Fibroblast of lung (primary cell): Measurements from ENCODE around the gene CDH5. TPM values are rescaled to one million over a fixed set of nuclear protein-coding genes. Genes with fewer than 3 reads are reported as not detected.

Experiments
- DNase-seq, 2 donors: peaks; one replicate each; pipeline versions ENCODE4 v3.0.0 to v3.0.0-alpha.2; 2010; ENCODE audit warnings: low read depth in 2 of 2
- H2AFZ ChIP-seq: 2 replicates; pipeline ENCODE4 v1.5.1; 2012; ENCODE audit warnings: low read length, control low read depth, inconsistent platforms
- H3K27ac ChIP-seq: 2 replicates; pipeline ENCODE4 v1.5.1; 2011; ENCODE audit warnings: low read length, control low read depth; ENCODE audit not compliant: insufficient read depth
- H3K27me3 ChIP-seq: 2 replicates; pipeline ENCODE4 v1.5.1; 2011; ENCODE audit warnings: mild to moderate bottlenecking, low read length; ENCODE audit not compliant: control insufficient read depth, insufficient read depth
- H3K36me3 ChIP-seq: 2 replicates; pipeline ENCODE4 v1.5.1; 2011; ENCODE audit warnings: low read length; ENCODE audit not compliant: control insufficient read depth, insufficient read depth
- H3K4me1 ChIP-seq: 2 replicates; pipeline ENCODE4 v1.5.1; 2011; ENCODE audit warnings: low read length; ENCODE audit not compliant: control insufficient read depth, insufficient read depth; ENCODE audit errors: extremely low read depth
- H3K4me2 ChIP-seq: 2 replicates; pipeline ENCODE4 v1.5.1; 2011; ENCODE audit warnings: low read length, control low read depth; ENCODE audit not compliant: insufficient read depth; ENCODE audit errors: extremely low read depth
- H3K4me3 ChIP-seq, 4 experiments: fragments of 200-600 bp in 1 of 4; sonication (generic) in 1 of 4; replicated peaks in 1 of 4; 2 replicates each; pipeline ENCODE4 v1.5.1; 2011 to 2016; ENCODE audit warnings: low read length in 4 of 4, low read depth in 3 of 4, mild to moderate bottlenecking in 3 of 4, control low read depth in 2 of 4, inconsistent platforms in 1 of 4, mixed read lengths in 1 of 4; ENCODE audit not compliant: insufficient read depth in 1 of 4; ENCODE audit errors: control extremely low read depth in 1 of 4
- H3K79me2 ChIP-seq: 2 replicates; pipeline ENCODE4 v1.5.1; 2012; ENCODE audit warnings: mild to moderate bottlenecking, low read length, inconsistent platforms; ENCODE audit not compliant: control insufficient read depth, insufficient read depth
- H3K9ac ChIP-seq: 2 replicates; pipeline ENCODE4 v1.5.1; 2011; ENCODE audit warnings: mild to moderate bottlenecking, low read length, control low read depth; ENCODE audit not compliant: insufficient read depth
- H3K9me3 ChIP-seq: 2 replicates; pipeline ENCODE4 v1.5.1; 2012; ENCODE audit warnings: low read depth, low read length; ENCODE audit not compliant: control insufficient read depth, insufficient read depth
- H4K20me1 ChIP-seq: 2 replicates; pipeline ENCODE4 v1.5.1; 2011; ENCODE audit warnings: low read length; ENCODE audit not compliant: control insufficient read depth, insufficient read depth; ENCODE audit errors: extremely low read depth
- EZH2 ChIP-seq: IDR thresholded peaks from 2 replicates; pipeline ENCODE4 v1.5.1; 2012; ENCODE audit warnings: low read length, control low read depth, mild to moderate bottlenecking; ENCODE audit errors: missing control alignments
- polyA minus RNA-seq: library from RNA; depleted of rRNA, polyadenylated mRNA; stranded (reverse); fragments of >200 nt; gene quantifications from 2 replicates; pipeline ENCODE4 v1.2.3, GENCODE V29; 2011; ENCODE audit warnings: low replicate concordance
- polyA plus RNA-seq, 2 donors: library from polyadenylated mRNA; depleted of rRNA in 1 of 2; stranded (reverse) in 1 of 2; unstranded in 1 of 2; fragments of >200 nt; gene quantifications; 2 replicates each; pipeline ENCODE4 v1.2.1, GENCODE V29; 2011 to 2012; ENCODE audit warnings: missing spikeins in 1 of 2
- total RNA-seq: library from RNA; depleted of rRNA; stranded (reverse); fragments of >200 nt; gene quantifications from 2 replicates; pipeline ENCODE4 v1.2.1, GENCODE V29; 2014
- TF ChIP-seq, protein P1 (sequence below), 2 donors: IDR thresholded peaks in 1 of 2; conservative IDR thresholded peaks in 1 of 2; 1 replicate in 1 of 2; 2 replicates in 1 of 2; pipeline ENCODE4 v1.5.1; 2011 to 2012; ENCODE audit warnings: low read length in 2 of 2, control low read depth in 1 of 2, inconsistent platforms in 1 of 2, low read depth in 1 of 2, mild to moderate bottlenecking in 1 of 2

Gene CDH5, protein sequence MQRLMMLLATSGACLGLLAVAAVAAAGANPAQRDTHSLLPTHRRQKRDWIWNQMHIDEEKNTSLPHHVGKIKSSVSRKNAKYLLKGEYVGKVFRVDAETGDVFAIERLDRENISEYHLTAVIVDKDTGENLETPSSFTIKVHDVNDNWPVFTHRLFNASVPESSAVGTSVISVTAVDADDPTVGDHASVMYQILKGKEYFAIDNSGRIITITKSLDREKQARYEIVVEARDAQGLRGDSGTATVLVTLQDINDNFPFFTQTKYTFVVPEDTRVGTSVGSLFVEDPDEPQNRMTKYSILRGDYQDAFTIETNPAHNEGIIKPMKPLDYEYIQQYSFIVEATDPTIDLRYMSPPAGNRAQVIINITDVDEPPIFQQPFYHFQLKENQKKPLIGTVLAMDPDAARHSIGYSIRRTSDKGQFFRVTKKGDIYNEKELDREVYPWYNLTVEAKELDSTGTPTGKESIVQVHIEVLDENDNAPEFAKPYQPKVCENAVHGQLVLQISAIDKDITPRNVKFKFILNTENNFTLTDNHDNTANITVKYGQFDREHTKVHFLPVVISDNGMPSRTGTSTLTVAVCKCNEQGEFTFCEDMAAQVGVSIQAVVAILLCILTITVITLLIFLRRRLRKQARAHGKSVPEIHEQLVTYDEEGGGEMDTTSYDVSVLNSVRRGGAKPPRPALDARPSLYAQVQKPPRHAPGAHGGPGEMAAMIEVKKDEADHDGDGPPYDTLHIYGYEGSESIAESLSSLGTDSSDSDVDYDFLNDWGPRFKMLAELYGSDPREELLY
- total RNA-seq: under 0.01 TPM in 1 of 2 replicates, not detected in the other
- polyA plus RNA-seq: 0.02 and 0.07 TPM in 2 replicates
- not detected in 2 replicates for polyA plus RNA-seq (2012)
- 0.20 TPM in 1 of 2 replicates, not detected in the other for polyA minus RNA-seq

DNA sequence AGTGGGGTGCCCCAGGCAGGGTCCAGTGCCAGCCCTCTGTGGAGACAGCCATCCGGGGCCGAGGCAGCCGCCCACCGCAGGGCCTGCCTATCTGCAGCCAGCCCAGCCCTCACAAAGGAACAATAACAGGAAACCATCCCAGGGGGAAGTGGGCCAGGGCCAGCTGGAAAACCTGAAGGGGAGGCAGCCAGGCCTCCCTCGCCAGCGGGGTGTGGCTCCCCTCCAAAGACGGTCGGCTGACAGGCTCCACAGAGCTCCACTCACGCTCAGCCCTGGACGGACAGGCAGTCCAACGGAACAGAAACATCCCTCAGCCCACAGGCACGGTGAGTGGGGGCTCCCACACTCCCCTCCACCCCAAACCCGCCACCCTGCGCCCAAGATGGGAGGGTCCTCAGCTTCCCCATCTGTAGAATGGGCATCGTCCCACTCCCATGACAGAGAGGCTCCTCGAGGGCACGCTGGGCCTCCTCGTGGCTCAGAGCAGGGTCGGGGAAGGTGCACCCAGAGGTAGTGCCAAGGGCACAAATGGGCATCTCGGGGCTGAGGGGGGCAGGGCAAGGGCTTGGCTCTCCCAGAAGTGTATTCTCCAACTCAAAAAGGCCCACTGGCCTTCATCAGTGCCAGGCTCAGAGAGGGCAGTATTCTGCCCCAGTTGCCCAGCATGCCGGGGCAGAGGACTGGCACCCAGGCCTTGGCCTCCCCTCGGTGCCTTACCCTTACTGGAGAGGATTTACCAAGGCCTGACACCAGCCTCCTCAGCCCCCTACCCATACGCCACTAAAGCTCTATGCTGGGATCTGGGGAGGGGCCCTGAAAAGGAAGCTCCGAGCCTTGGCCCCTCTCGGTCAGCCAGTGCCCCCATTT lies at the start of gene CDH5:
Gene CDH5 (plus strand): TSS at position 259 of the 867 bp plus-strand sequence. CDS start 12,647 bp downstream, outside the sequence.
- Histone ChIP-seq H3K9ac (no peak within 1 kb of the TSS), H3K27ac (no peak within 1 kb of the TSS), H4K20me1 (no peaks in the 10 kb centered on the region), H3K4me1 (no peaks in the 10 kb centered on the region), H3K9me3 (no peaks in the 10 kb centered on the region), H3K4me2 (no peak within 1 kb of the TSS), H3K79me2 (no peaks in the 10 kb centered on the region), H3K36me3 (no peaks in the 10 kb centered on the region), H2AFZ (no peak within 1 kb of the TSS), H3K27me3 (peaks cover 4% of the 10 kb centered on the region), H3K4me3 (no peak within 1 kb of the TSS)
- TF ChIP-seq, protein P1, sequence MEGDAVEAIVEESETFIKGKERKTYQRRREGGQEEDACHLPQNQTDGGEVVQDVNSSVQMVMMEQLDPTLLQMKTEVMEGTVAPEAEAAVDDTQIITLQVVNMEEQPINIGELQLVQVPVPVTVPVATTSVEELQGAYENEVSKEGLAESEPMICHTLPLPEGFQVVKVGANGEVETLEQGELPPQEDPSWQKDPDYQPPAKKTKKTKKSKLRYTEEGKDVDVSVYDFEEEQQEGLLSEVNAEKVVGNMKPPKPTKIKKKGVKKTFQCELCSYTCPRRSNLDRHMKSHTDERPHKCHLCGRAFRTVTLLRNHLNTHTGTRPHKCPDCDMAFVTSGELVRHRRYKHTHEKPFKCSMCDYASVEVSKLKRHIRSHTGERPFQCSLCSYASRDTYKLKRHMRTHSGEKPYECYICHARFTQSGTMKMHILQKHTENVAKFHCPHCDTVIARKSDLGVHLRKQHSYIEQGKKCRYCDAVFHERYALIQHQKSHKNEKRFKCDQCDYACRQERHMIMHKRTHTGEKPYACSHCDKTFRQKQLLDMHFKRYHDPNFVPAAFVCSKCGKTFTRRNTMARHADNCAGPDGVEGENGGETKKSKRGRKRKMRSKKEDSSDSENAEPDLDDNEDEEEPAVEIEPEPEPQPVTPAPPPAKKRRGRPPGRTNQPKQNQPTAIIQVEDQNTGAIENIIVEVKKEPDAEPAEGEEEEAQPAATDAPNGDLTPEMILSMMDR (conservative IDR thresholded peaks at IDR 0.05 in 1 of 2, IDR thresholded peaks at IDR 0.05 in 1 of 2; ENCODE audit: low read depth in 1 of 2, low read length in 2 of 2): no peak
- no peak for TF ChIP-seq EZH2
- peak in 1 of 2 donors; percentile 39 for DNase-seq

DNA sequence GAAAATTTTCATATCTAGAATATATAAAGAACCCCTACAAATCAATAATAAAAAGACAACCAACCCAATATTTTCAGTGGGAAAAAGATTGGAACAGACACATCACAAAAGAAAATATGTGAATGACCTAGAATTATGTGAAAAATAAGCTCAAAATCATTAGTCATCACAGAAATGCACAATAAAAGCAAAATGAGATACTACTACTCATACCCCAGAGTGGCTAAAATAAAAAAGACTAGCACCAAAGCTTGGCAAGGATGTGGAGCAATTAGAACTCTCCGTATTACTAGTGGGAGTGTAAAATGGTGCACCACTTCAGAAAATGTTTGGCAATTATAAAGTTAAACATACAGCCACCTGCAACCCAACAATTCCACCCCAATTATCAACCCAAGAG lies 48.0 kb upstream of the CDH5 start:
- TF ChIP-seq EZH2: no peak
- TF ChIP-seq, protein P1 (conservative IDR thresholded peaks at IDR 0.05 in 1 of 2, IDR thresholded peaks at IDR 0.05 in 1 of 2; ENCODE audit: low read depth in 1 of 2, low read length in 2 of 2): no peak

More for the DNA sequence above, 48.0 kb upstream of the CDH5 start:
- Histone ChIP-seq H4K20me1 (no peaks in the 10 kb centered on the region), H3K4me2 (no peak overlapping the region), H3K4me3 (no peak overlapping the region), H2AFZ (no peak overlapping the region), H3K4me1 (peaks cover 2% of the 10 kb centered on the region), H3K27ac (no peak overlapping the region), H3K27me3 (peaks cover 2% of the 10 kb centered on the region), H3K9me3 (no peaks in the 10 kb centered on the region), H3K9ac (no peak overlapping the region), H3K36me3 (no peaks in the 10 kb centered on the region), H3K79me2 (no peaks in the 10 kb centered on the region)
- DNase-seq: no peak
